T-helper 1 cell treated with Interleukin-12 subunit alpha and Interleukin-12 subunit beta and Interleukin-4 antibody, amounts not matched to agents 30 ng/mL and 1 ng/mL, for 36 hours (primary cell): Measurements from ENCODE around the gene H1-8. TPM values are rescaled to one million over a fixed set of nuclear protein-coding genes. Genes with fewer than 3 reads are reported as not detected.

Source experiments
- intact Hi-C: fragments of 100-400 bp; cut with micrococcal nuclease; formaldehyde crosslinking; loops from one replicate; pipeline ENCODE4 v1.15.1; 2024
- total RNA-seq: library from RNA; stranded (reverse); gene quantifications from 2 replicates; pipeline ENCODE4 v1.2.3, GENCODE V29; 2022

Gene H1-8
- total RNA-seq, 1 donor from 2014 or later, result not detected

GRCh38 chr3:129555153-129555550, 12.2 kb downstream of the H1-8 start:
- intact Hi-C loops, result no loop called here

- intact Hi-C loops, result no loop called here
Measured at GRCh38 chr3:129555616-129556357, 12.8 kb downstream of the H1-8 start.

- intact Hi-C loops, result no loop called here
Measured at GRCh38 chr3:129556358-129556695, 13.4 kb downstream of the H1-8 start.

- intact Hi-C loops, result no loop called here
Measured at GRCh38 chr3:129556890-129557547, 14.0 kb downstream of the H1-8 start.

- intact Hi-C loops, result no loop called here
Measured at GRCh38 chr3:129557548-129557894, 14.5 kb downstream of the H1-8 start.

- intact Hi-C loops, result no loop called here
Measured at GRCh38 chr3:129558081-129558771, 15.3 kb downstream of the H1-8 start.

- intact Hi-C loops, result no loop called here
Measured at GRCh38 chr3:129558772-129559564, 16.0 kb downstream of the H1-8 start.

GRCh38 chr3:129559565-129560079, 16.6 kb downstream of the H1-8 start:
- intact Hi-C loops, result no loop called here

- intact Hi-C loops, result no loop called here
Measured at GRCh38 chr3:129560269-129560787, 17.4 kb downstream of the H1-8 start.

GRCh38 chr3:129560911-129561594, 18.1 kb downstream of the H1-8 start:
- intact Hi-C loops, result no loop called here

GRCh38 chr3:129561619-129562248, 18.8 kb downstream of the H1-8 start:
- intact Hi-C loops, result no loop called here

GRCh38 chr3:129562803-129563202, 19.8 kb downstream of the H1-8 start:
- intact Hi-C loops, result no loop called here

- intact Hi-C loops, result no loop called here
Measured at GRCh38 chr3:129563332-129563731, 20.4 kb downstream of the H1-8 start.

- intact Hi-C loops, result no loop called here
Measured at GRCh38 chr3:129563850-129564535, 21.0 kb downstream of the H1-8 start.

- intact Hi-C loops, result no loop called here
Measured at GRCh38 chr3:129564981-129565644, 22.1 kb downstream of the H1-8 start.

- intact Hi-C loops, result no loop called here
Measured at GRCh38 chr3:129565902-129566301, 22.9 kb downstream of the H1-8 start.

GRCh38 chr3:129567176-129567705, 24.3 kb downstream of the H1-8 start:
- intact Hi-C loops, result no loop called here

- intact Hi-C loops, result no loop called here
Measured at GRCh38 chr3:129567939-129568338, 25.0 kb downstream of the H1-8 start.

- intact Hi-C loops, result no loop called here
Measured at GRCh38 chr3:129569856-129570255, 26.9 kb downstream of the H1-8 start.
